Loucy (cell line): Measurements from ENCODE around the gene B4GALNT4.

ENCODE experiments used
- H2AFZ ChIP-seq: fragments of 200-600 bp; sonication (generic); 2 replicates; pipeline ENCODE4 v1.6.0; 2016; ENCODE audit warnings: antibody characterized with exemption, mild to moderate bottlenecking, low read length, moderate library complexity
- H3F3A ChIP-seq: fragments of 200-600 bp; 2 replicates; pipeline ENCODE4 v1.6.0; 2016; ENCODE audit warnings: antibody characterized with exemption, low read depth, mild to moderate bottlenecking
- H3K27me3 ChIP-seq: fragments of 200-600 bp; sonication (generic); 2 replicates; pipeline ENCODE4 v1.6.1; 2014; ENCODE audit warnings: low read length, mild to moderate bottlenecking; ENCODE audit not compliant: insufficient read depth, poor library complexity, severe bottlenecking
- H3K36me3 ChIP-seq: fragments of 200-600 bp; sonication (generic); 2 replicates; pipeline ENCODE4 v1.6.1; 2016; ENCODE audit warnings: low read length; ENCODE audit not compliant: insufficient read depth
- H3K4me1 ChIP-seq: fragments of 200-600 bp; sonication (generic); 2 replicates; pipeline ENCODE4 v1.5.1; 2014; ENCODE audit warnings: low read length, mild to moderate bottlenecking; ENCODE audit not compliant: insufficient read depth, poor library complexity, severe bottlenecking
- H3K4me2 ChIP-seq: fragments of 200-600 bp; sonication (generic); 2 replicates; pipeline ENCODE4 v1.6.0; 2014; ENCODE audit warnings: antibody characterized with exemption, low read length, low read depth, mild to moderate bottlenecking; ENCODE audit not compliant: poor library complexity, severe bottlenecking
- H3K4me3 ChIP-seq: fragments of 200-600 bp; sonication (generic); 2 replicates; pipeline ENCODE4 v1.5.1; 2014; ENCODE audit warnings: low read length, mild to moderate bottlenecking, mixed read lengths; ENCODE audit not compliant: poor library complexity, severe bottlenecking
- H3K79me2 ChIP-seq: fragments of 200-600 bp; sonication (generic); 2 replicates; pipeline ENCODE4 v1.6.1; 2014; ENCODE audit warnings: low read length; ENCODE audit not compliant: insufficient read depth
- H3K9ac ChIP-seq: fragments of 200-600 bp; sonication (generic); 2 replicates; pipeline ENCODE4 v1.6.0; 2014; ENCODE audit warnings: mild to moderate bottlenecking, low read depth, low read length, moderate library complexity; ENCODE audit not compliant: poor library complexity, severe bottlenecking
- H3K9me2 ChIP-seq: fragments of 200-600 bp; sonication (generic); replicated peaks from 2 replicates; pipeline ENCODE4 v1.6.1; 2016; ENCODE audit warnings: low read depth, low read length, mixed read lengths
- H3K9me3 ChIP-seq: fragments of 200-600 bp; sonication (generic); 2 replicates; pipeline ENCODE4 v1.6.1; 2014; ENCODE audit warnings: mild to moderate bottlenecking, antibody characterized with exemption, low read length, low read depth; ENCODE audit not compliant: insufficient read depth
- H4K20me1 ChIP-seq: fragments of 200-600 bp; sonication (generic); 2 replicates; pipeline ENCODE4 v1.6.0; 2014; ENCODE audit warnings: antibody characterized with exemption, low read length, mild to moderate bottlenecking; ENCODE audit not compliant: insufficient read depth, poor library complexity, severe bottlenecking
- EZH2phosphoT487 ChIP-seq: fragments of 200-600 bp; IDR thresholded peaks from 2 replicates; pipeline ENCODE4 v1.6.1; 2018; ENCODE audit warnings: antibody characterized with exemption, mild to moderate bottlenecking, moderate library complexity, borderline replicate concordance
- TF ChIP-seq, protein P1 (sequence below): fragments of 200-600 bp; sonication (generic); conservative IDR thresholded peaks from 2 replicates; pipeline ENCODE4 v1.5.1; 2014; ENCODE audit warnings: mild to moderate bottlenecking, antibody characterized with exemption, low read length

B4GALNT4 gene

DNA sequence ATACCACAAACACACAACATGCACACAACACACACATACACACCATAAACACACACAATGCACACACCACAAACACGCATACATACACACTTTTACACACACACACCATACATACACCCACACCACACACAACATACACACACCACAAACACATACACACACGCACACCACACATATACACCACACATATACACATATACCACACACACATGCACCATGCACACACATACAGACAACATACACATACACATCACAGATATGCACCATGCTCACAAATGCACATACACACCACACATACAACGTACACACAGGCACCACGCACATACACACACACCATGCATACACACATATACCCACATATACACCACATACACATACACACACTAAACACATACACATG is 11.7 kb upstream of the B4GALNT4 start:
- Histone ChIP-seq H3K9me2 (no peaks in the 10 kb centered on the region), H3K27me3 (no peaks in the 10 kb centered on the region), H3K4me3 (no peak overlapping the region), H3K4me2 (no peak overlapping the region), H3K79me2 (peaks cover 6% of the 10 kb centered on the region; the same call in 1 of the 2 replicates), H3K9ac (no peak overlapping the region), H3K9me3 (no peaks in the 10 kb centered on the region; the same call in 1 of the 2 replicates), H3K4me1 (peaks cover 30% of the 10 kb centered on the region), H3K36me3 (no peaks in the 10 kb centered on the region), H3F3A (peaks cover 15% of the 10 kb centered on the region; the same call in 1 of the 2 replicates), H4K20me1 (no peaks in the 10 kb centered on the region), H2AFZ (no peak overlapping the region)
- TF ChIP-seq, protein P1, sequence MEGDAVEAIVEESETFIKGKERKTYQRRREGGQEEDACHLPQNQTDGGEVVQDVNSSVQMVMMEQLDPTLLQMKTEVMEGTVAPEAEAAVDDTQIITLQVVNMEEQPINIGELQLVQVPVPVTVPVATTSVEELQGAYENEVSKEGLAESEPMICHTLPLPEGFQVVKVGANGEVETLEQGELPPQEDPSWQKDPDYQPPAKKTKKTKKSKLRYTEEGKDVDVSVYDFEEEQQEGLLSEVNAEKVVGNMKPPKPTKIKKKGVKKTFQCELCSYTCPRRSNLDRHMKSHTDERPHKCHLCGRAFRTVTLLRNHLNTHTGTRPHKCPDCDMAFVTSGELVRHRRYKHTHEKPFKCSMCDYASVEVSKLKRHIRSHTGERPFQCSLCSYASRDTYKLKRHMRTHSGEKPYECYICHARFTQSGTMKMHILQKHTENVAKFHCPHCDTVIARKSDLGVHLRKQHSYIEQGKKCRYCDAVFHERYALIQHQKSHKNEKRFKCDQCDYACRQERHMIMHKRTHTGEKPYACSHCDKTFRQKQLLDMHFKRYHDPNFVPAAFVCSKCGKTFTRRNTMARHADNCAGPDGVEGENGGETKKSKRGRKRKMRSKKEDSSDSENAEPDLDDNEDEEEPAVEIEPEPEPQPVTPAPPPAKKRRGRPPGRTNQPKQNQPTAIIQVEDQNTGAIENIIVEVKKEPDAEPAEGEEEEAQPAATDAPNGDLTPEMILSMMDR = no peak
- TF ChIP-seq EZH2phosphoT487 = no peak

- Histone ChIP-seq H3K9ac (no peak overlapping the region), H3K4me3 (no peak overlapping the region), H3K4me1 (peaks cover 23% of the 10 kb centered on the region), H4K20me1 (no peaks in the 10 kb centered on the region), H3K9me2 (no peaks in the 10 kb centered on the region), H3K4me2 (no peak overlapping the region), H3K9me3 (no peaks in the 10 kb centered on the region; the same call in 1 of the 2 replicates), H3K36me3 (no peaks in the 10 kb centered on the region), H3F3A (peaks cover 10% of the 10 kb centered on the region; the same call in 1 of the 2 replicates), H3K79me2 (peaks cover 5% of the 10 kb centered on the region; the same call in 1 of the 2 replicates), H2AFZ (no peak overlapping the region), H3K27me3 (no peaks in the 10 kb centered on the region)
- TF ChIP-seq EZH2phosphoT487 = no peak
- TF ChIP-seq, protein P1 = no peak
These were observed 11.0 kb upstream of the B4GALNT4 start for GRCh38 chr11:358129-358800.

GRCh38 chr11:359181-359714 is 10.1 kb upstream of the B4GALNT4 start:
- Histone ChIP-seq H3F3A (peaks cover 6% of the 10 kb centered on the region; the same call in 1 of the 2 replicates), H3K9ac (no peak overlapping the region), H3K27me3 (no peaks in the 10 kb centered on the region), H3K9me2 (no peaks in the 10 kb centered on the region), H3K4me3 (no peak overlapping the region), H3K36me3 (no peaks in the 10 kb centered on the region), H2AFZ (no peak overlapping the region), H3K79me2 (peaks cover 5% of the 10 kb centered on the region; the same call in 1 of the 2 replicates), H4K20me1 (no peaks in the 10 kb centered on the region), H3K4me1 (peaks cover 21% of the 10 kb centered on the region), H3K9me3 (no peaks in the 10 kb centered on the region; the same call in 1 of the 2 replicates), H3K4me2 (no peak overlapping the region)
- no peak for TF ChIP-seq EZH2phosphoT487
- TF ChIP-seq, protein P1 = no peak
